BE2C (cell line): ENCODE measurements around the gene KCTD1.

Experiments used
- DNase-seq: peaks from one replicate; pipeline ENCODE4 v3.0.0-alpha.2; 2020
- H3K27me3 ChIP-seq: fragments of 250-450 bp; sonication (Bioruptor Pico); 2 replicates; pipeline ENCODE4 v1.5.1; 2020; ENCODE audit warnings: mild to moderate bottlenecking
- H3K36me3 ChIP-seq: fragments of 250-450 bp; sonication (Bioruptor Pico); 2 replicates; pipeline ENCODE4 v1.5.1; 2020; ENCODE audit warnings: mild to moderate bottlenecking
- H3K4me1 ChIP-seq: fragments of 250-450 bp; sonication (Bioruptor Pico); 2 replicates; pipeline ENCODE4 v1.5.1; 2020
- H3K4me3 ChIP-seq: 2 replicates; pipeline ENCODE4 v1.5.1; 2011; ENCODE audit warnings: low read depth, low read length
- H3K9me3 ChIP-seq: fragments of 250-450 bp; sonication (Bioruptor Pico); 2 replicates; pipeline ENCODE4 v1.5.1; 2020
- CTCF ChIP-seq: IDR thresholded peaks from 2 replicates; pipeline ENCODE4 v1.5.1; 2012; ENCODE audit warnings: mild to moderate bottlenecking, low read depth, low read length

Gene KCTD1

GRCh38 chr18:26421503-26421902 is 126.8 kb downstream of the KCTD1 start:
- no peaks in the 10 kb centered on the region for H3K27me3 ChIP-seq
- no peaks in the 10 kb centered on the region for H3K36me3 ChIP-seq
- H3K4me3 ChIP-seq, result no peak overlapping the region
- TF ChIP-seq CTCF, result no peak
- no peaks in the 10 kb centered on the region for H3K9me3 ChIP-seq
- no peaks in the 10 kb centered on the region for H3K4me1 ChIP-seq
- no peak for DNase-seq

- peak; percentile 55 for DNase-seq
- H3K9me3 ChIP-seq, result no peaks in the 10 kb centered on the region
- H3K4me1 ChIP-seq, result no peaks in the 10 kb centered on the region
- H3K27me3 ChIP-seq, result no peaks in the 10 kb centered on the region
- no peak overlapping the region for H3K4me3 ChIP-seq
- no peaks in the 10 kb centered on the region for H3K36me3 ChIP-seq
- no peak for TF ChIP-seq CTCF
These were observed 128.6 kb downstream of the KCTD1 start for GRCh38 chr18:26419746-26420145.

- H3K27me3 ChIP-seq, result no peaks in the 10 kb centered on the region
- H3K4me3 ChIP-seq, result no peak overlapping the region
- H3K9me3 ChIP-seq, result no peaks in the 10 kb centered on the region
- TF ChIP-seq CTCF, result no peak
- no peak for DNase-seq
- no peaks in the 10 kb centered on the region for H3K4me1 ChIP-seq
- no peaks in the 10 kb centered on the region for H3K36me3 ChIP-seq
These were observed 130.1 kb downstream of the KCTD1 start for GRCh38 chr18:26418225-26418624.

- no peaks in the 10 kb centered on the region for H3K4me1 ChIP-seq
- TF ChIP-seq CTCF, result no peak
- no peaks in the 10 kb centered on the region for H3K27me3 ChIP-seq
- H3K9me3 ChIP-seq, result no peaks in the 10 kb centered on the region
- no peak for DNase-seq
- no peaks in the 10 kb centered on the region for H3K36me3 ChIP-seq
- H3K4me3 ChIP-seq, result no peak overlapping the region
These were observed 131.2 kb downstream of the KCTD1 start for GRCh38 chr18:26417190-26417589.

- Histone ChIP-seq H3K9me3 (no peaks in the 10 kb centered on the region), H3K4me3 (no peak overlapping the region), H3K27me3 (no peaks in the 10 kb centered on the region), H3K4me1 (no peaks in the 10 kb centered on the region), H3K36me3 (no peaks in the 10 kb centered on the region)
- no peak for TF ChIP-seq CTCF
- no peak for DNase-seq
These were observed 131.7 kb downstream of the KCTD1 start for GRCh38 chr18:26416652-26417150.

- no peak for TF ChIP-seq CTCF
- no peaks in the 10 kb centered on the region for H3K36me3 ChIP-seq
- H3K9me3 ChIP-seq, result no peaks in the 10 kb centered on the region
- H3K4me3 ChIP-seq, result no peak overlapping the region
- no peak for DNase-seq
- H3K27me3 ChIP-seq, result no peaks in the 10 kb centered on the region
- no peaks in the 10 kb centered on the region for H3K4me1 ChIP-seq
These were observed 132.7 kb downstream of the KCTD1 start for GRCh38 chr18:26415631-26416030.
